ENCODE data around the gene COL16A1.

Gene COL16A1

GRCh38 chr1:31681415-31681814 lies 22.4 kb downstream of the COL16A1 start:
- TF ChIP-seq, protein P1, sequence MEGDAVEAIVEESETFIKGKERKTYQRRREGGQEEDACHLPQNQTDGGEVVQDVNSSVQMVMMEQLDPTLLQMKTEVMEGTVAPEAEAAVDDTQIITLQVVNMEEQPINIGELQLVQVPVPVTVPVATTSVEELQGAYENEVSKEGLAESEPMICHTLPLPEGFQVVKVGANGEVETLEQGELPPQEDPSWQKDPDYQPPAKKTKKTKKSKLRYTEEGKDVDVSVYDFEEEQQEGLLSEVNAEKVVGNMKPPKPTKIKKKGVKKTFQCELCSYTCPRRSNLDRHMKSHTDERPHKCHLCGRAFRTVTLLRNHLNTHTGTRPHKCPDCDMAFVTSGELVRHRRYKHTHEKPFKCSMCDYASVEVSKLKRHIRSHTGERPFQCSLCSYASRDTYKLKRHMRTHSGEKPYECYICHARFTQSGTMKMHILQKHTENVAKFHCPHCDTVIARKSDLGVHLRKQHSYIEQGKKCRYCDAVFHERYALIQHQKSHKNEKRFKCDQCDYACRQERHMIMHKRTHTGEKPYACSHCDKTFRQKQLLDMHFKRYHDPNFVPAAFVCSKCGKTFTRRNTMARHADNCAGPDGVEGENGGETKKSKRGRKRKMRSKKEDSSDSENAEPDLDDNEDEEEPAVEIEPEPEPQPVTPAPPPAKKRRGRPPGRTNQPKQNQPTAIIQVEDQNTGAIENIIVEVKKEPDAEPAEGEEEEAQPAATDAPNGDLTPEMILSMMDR (conservative IDR thresholded peaks at IDR 0.05): no peak
- TF ChIP-seq ZFX (IDR thresholded peaks at IDR 0.05): no peak

GRCh38 chr1:31679676-31680230 lies 24.1 kb downstream of the COL16A1 start:
- TF ChIP-seq ZFX (IDR thresholded peaks at IDR 0.05): no peak
- TF ChIP-seq, protein P1 (conservative IDR thresholded peaks at IDR 0.05): no peak

More at GRCh38 chr1:31681415-31681814, 22.4 kb downstream of the COL16A1 start:
- no peak overlapping the region for H3K27ac ChIP-seq

DNA sequence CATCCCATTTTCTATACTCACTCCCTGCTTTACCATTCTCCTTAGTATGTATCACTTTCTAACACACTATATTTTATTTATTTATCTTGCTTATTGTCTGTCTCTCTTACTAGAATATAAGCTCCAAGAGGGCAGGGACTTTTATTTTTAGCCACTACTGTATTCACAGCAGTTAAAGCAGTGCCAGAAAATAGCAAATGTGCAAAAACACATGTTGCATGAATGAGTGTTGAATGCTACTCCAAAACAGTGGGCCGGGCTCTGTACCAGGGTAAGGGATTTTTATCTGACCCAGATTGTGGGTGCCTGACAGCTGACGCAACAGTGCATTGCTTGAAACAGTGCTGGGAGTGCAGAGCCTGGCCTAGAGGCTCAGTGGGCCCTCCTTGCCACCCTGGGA lies 24.7 kb downstream of the COL16A1 start:
- TF ChIP-seq, protein P1 (conservative IDR thresholded peaks at IDR 0.05): no peak
- no peak for TF ChIP-seq ZFX (IDR thresholded peaks at IDR 0.05)
- no peak overlapping the region for H3K27ac ChIP-seq

More at GRCh38 chr1:31679676-31680230, 24.1 kb downstream of the COL16A1 start:
- no peak overlapping the region for H3K27ac ChIP-seq

- no peak overlapping the region for H3K27ac ChIP-seq
- TF ChIP-seq, protein P1 (conservative IDR thresholded peaks at IDR 0.05): no peak
- no peak for TF ChIP-seq ZFX (IDR thresholded peaks at IDR 0.05)
Observed at GRCh38 chr1:31678681-31679080, 25.1 kb downstream of the COL16A1 start.

GRCh38 chr1:31677949-31678348 lies 25.9 kb downstream of the COL16A1 start:
- H3K27ac ChIP-seq: no peak overlapping the region
- TF ChIP-seq, protein P1 (conservative IDR thresholded peaks at IDR 0.05): no peak
- TF ChIP-seq ZFX (IDR thresholded peaks at IDR 0.05): no peak

GRCh38 chr1:31677401-31677800 lies 26.4 kb downstream of the COL16A1 start:
- H3K27ac ChIP-seq: no peak overlapping the region

GRCh38 chr1:31675756-31676155 lies 28.1 kb downstream of the COL16A1 start:
- TF ChIP-seq, protein P1 (conservative IDR thresholded peaks at IDR 0.05): no peak
- no peak for TF ChIP-seq ZFX (IDR thresholded peaks at IDR 0.05)
- no peak overlapping the region for H3K27ac ChIP-seq

More at GRCh38 chr1:31677401-31677800, 26.4 kb downstream of the COL16A1 start:
- TF ChIP-seq, protein P1 (conservative IDR thresholded peaks at IDR 0.05): no peak
- no peak for TF ChIP-seq ZFX (IDR thresholded peaks at IDR 0.05)
